Measurements from ENCODE around the gene NEDD8.
A peak's percentile ranks its signal among the peaks of the same experiment; 100 is the strongest.
"Not testable (repeated sequence)": the region's sequence is repeated elsewhere in the genome, so short reads cannot be mapped to it uniquely, and the experiment has no call there.

The NEDD8 gene

GRCh38 chr14:24245350-24245749, 13.2 kb upstream of the NEDD8 start:
- DNase-seq, result not testable (repeated sequence)

GRCh38 chr14:24243336-24243836, 11.2 kb upstream of the NEDD8 start:
- DNase-seq, result peak; percentile 35

GRCh38 chr14:24241829-24242443, 9.8 kb upstream of the NEDD8 start:
- peak; percentile 93 for DNase-seq

GRCh38 chr14:24240110-24240918, 8.1 kb upstream of the NEDD8 start:
- no peak for DNase-seq

- no peak for DNase-seq
Observed at GRCh38 chr14:24238527-24239037, 6.4 kb upstream of the NEDD8 start.

- no peak for DNase-seq
Observed at GRCh38 chr14:24238123-24238522, 6.0 kb upstream of the NEDD8 start.

GRCh38 chr14:24237463-24237955, 5.3 kb upstream of the NEDD8 start:
- no peak for DNase-seq

GRCh38 chr14:24236689-24237462, 4.7 kb upstream of the NEDD8 start:
- no peak for DNase-seq

GRCh38 chr14:24235804-24236688, 3.9 kb upstream of the NEDD8 start:
- DNase-seq, result no peak

GRCh38 chr14:24234095-24235005, 2.2 kb upstream of the NEDD8 start:
- no peak for DNase-seq

- DNase-seq, result no peak
Observed at GRCh38 chr14:24233538-24233866, 1.3 kb upstream of the NEDD8 start.

GRCh38 chr14:24232645-24233537, 724 bp upstream of the NEDD8 start, which contains the start of gene GMPR2:
TSS of gene GMPR2 (plus strand) at chr14:24232929. CDS start at chr14:24233254, 325 bp downstream.
- no peak for DNase-seq

- no peak for DNase-seq
Observed at GRCh38 chr14:24231263-24232120, 675 bp downstream of the NEDD8 start.

- no peak for DNase-seq
Observed at GRCh38 chr14:24228902-24229301, 3.3 kb downstream of the NEDD8 start.

GRCh38 chr14:24226473-24226872, 5.7 kb downstream of the NEDD8 start:
- no peak for DNase-seq

GRCh38 chr14:24224618-24225071, 7.5 kb downstream of the NEDD8 start:
- DNase-seq, result no peak

- not testable (repeated sequence) for DNase-seq
Observed at GRCh38 chr14:24222987-24223386, 9.2 kb downstream of the NEDD8 start.

- DNase-seq, result no peak
Observed at GRCh38 chr14:24219521-24219920, 12.6 kb downstream of the NEDD8 start.

GRCh38 chr14:24219080-24219479, 13.1 kb downstream of the NEDD8 start:
- no peak for DNase-seq

All from NCI-H2029 (cell line).